Activated CD4-positive, alpha-beta T cell treated with anti-CD3 and anti-CD28 coated beads for 48 hours (primary cell): ENCODE measurements around the gene GNL2.
"Not testable (repeated sequence)": the region's sequence is repeated elsewhere in the genome, so short reads cannot be mapped to it uniquely, and the experiment has no call there.

Experiments used
- DNase-seq: peaks from one replicate; pipeline ENCODE4 v3.0.0-alpha.2; 2020

GNL2 gene

GRCh38 chr1:37606481-37607263 is 10.9 kb upstream of the GNL2 start:
- no peak for DNase-seq

- no peak for DNase-seq
Measured at GRCh38 chr1:37605806-37606474, 10.2 kb upstream of the GNL2 start.

- DNase-seq: no peak
Measured at GRCh38 chr1:37605061-37605650, 9.4 kb upstream of the GNL2 start.

- DNase-seq: peak; percentile 40
Measured at GRCh38 chr1:37602750-37603694, 7.3 kb upstream of the GNL2 start.

GRCh38 chr1:37601441-37601840 is 5.7 kb upstream of the GNL2 start:
- no peak for DNase-seq

- DNase-seq: no peak
Measured at GRCh38 chr1:37599940-37600339, 4.2 kb upstream of the GNL2 start.

- no peak for DNase-seq
Measured at GRCh38 chr1:37596182-37596667, 488 bp upstream of the GNL2 start.

GRCh38 chr1:37593726-37594125 is 2.0 kb downstream of the GNL2 start:
- no peak for DNase-seq

- no peak for DNase-seq
Measured at GRCh38 chr1:37588939-37589338, 6.8 kb downstream of the GNL2 start.

GRCh38 chr1:37584544-37584943 is 11.2 kb downstream of the GNL2 start:
- DNase-seq: not testable (repeated sequence)

GRCh38 chr1:37575692-37576091 is 20.0 kb downstream of the GNL2 start:
- no peak for DNase-seq

- DNase-seq: no peak
Measured at GRCh38 chr1:37574834-37575480, 20.8 kb downstream of the GNL2 start.

- DNase-seq: no peak
Measured at GRCh38 chr1:37570528-37571334, 25.0 kb downstream of the GNL2 start.

- no peak for DNase-seq
Measured at GRCh38 chr1:37567023-37567422, 28.7 kb downstream of the GNL2 start.

- DNase-seq: no peak
Measured at GRCh38 chr1:37564892-37565291, 30.8 kb downstream of the GNL2 start.

- no peak for DNase-seq
Measured at GRCh38 chr1:37562984-37563383, 32.8 kb downstream of the GNL2 start.

- peak; percentile 56 for DNase-seq
Measured at GRCh38 chr1:37561133-37562132, 34.3 kb downstream of the GNL2 start.

- DNase-seq: no peak
Measured at GRCh38 chr1:37560401-37561132, 35.2 kb downstream of the GNL2 start.

- DNase-seq: not testable (repeated sequence)
Measured at GRCh38 chr1:37559957-37560379, 35.8 kb downstream of the GNL2 start.
